Measurements from ENCODE around the gene TRIM29.

Gene TRIM29

GRCh38 chr11:120124355-120124754, 13.6 kb downstream of the TRIM29 start:
- no peaks in the 10 kb centered on the region for H3K36me3 Mint-ChIP-seq (ENCODE audit: low read depth)
- no peak overlapping the region for H3K4me3 Mint-ChIP-seq
- H3K27ac Mint-ChIP-seq: no peak overlapping the region
- H3K9me3 Mint-ChIP-seq: no peaks in the 10 kb centered on the region
- peaks cover 54% of the 10 kb centered on the region for H3K27me3 Mint-ChIP-seq (ENCODE audit: low read depth)
- no peaks in the 10 kb centered on the region for H3K4me1 Mint-ChIP-seq
- no peak for TF ChIP-seq CTCF (IDR thresholded peaks at IDR 0.05; ENCODE audit: unreplicated experiment in 3 of 3)

- Mint-ChIP-seq H3K4me3 (no peak overlapping the region), H3K27ac (no peak overlapping the region), H3K4me1 (no peaks in the 10 kb centered on the region), H3K27me3 (ENCODE audit: low read depth) (peaks cover 51% of the 10 kb centered on the region), H3K36me3 (ENCODE audit: low read depth) (no peaks in the 10 kb centered on the region), H3K9me3 (no peaks in the 10 kb centered on the region)
- no peak for TF ChIP-seq CTCF (IDR thresholded peaks at IDR 0.05; ENCODE audit: unreplicated experiment in 3 of 3)
These were observed 14.0 kb downstream of the TRIM29 start for GRCh38 chr11:120123946-120124345.

GRCh38 chr11:120122924-120123683, 14.8 kb downstream of the TRIM29 start:
- peaks cover 46% of the 10 kb centered on the region for H3K27me3 Mint-ChIP-seq (ENCODE audit: low read depth)
- no peak overlapping the region for H3K27ac Mint-ChIP-seq
- TF ChIP-seq CTCF (IDR thresholded peaks at IDR 0.05; ENCODE audit: unreplicated experiment in 3 of 3): no peak

GRCh38 chr11:120121914-120122473, 15.9 kb downstream of the TRIM29 start:
- TF ChIP-seq CTCF (IDR thresholded peaks at IDR 0.05; ENCODE audit: unreplicated experiment in 3 of 3): no peak
- H3K36me3 Mint-ChIP-seq (ENCODE audit: low read depth): no peaks in the 10 kb centered on the region
- H3K9me3 Mint-ChIP-seq: no peaks in the 10 kb centered on the region
- H3K27me3 Mint-ChIP-seq (ENCODE audit: low read depth): peaks cover 40% of the 10 kb centered on the region
- H3K27ac Mint-ChIP-seq: no peak overlapping the region
- no peaks in the 10 kb centered on the region for H3K4me1 Mint-ChIP-seq
- no peak overlapping the region for H3K4me3 Mint-ChIP-seq

More at GRCh38 chr11:120122924-120123683, 14.8 kb downstream of the TRIM29 start:
- Mint-ChIP-seq H3K4me1 (no peaks in the 10 kb centered on the region), H3K9me3 (no peaks in the 10 kb centered on the region), H3K4me3 (no peak overlapping the region), H3K36me3 (ENCODE audit: low read depth) (no peaks in the 10 kb centered on the region)

- Mint-ChIP-seq H3K4me1 (no peaks in the 10 kb centered on the region), H3K27ac (no peak overlapping the region), H3K4me3 (no peak overlapping the region), H3K9me3 (no peaks in the 10 kb centered on the region), H3K36me3 (ENCODE audit: low read depth) (no peaks in the 10 kb centered on the region), H3K27me3 (ENCODE audit: low read depth) (peaks cover 38% of the 10 kb centered on the region)
- no peak for TF ChIP-seq CTCF (IDR thresholded peaks at IDR 0.05; ENCODE audit: unreplicated experiment in 3 of 3)
These were observed 16.6 kb downstream of the TRIM29 start for GRCh38 chr11:120121336-120121735.
